ENCODE results near the gene CYP8B1.
"Not testable (repeated sequence)": the region's sequence is repeated elsewhere in the genome, so short reads cannot be mapped to it uniquely, and the experiment has no call there.

Gene CYP8B1

DNA sequence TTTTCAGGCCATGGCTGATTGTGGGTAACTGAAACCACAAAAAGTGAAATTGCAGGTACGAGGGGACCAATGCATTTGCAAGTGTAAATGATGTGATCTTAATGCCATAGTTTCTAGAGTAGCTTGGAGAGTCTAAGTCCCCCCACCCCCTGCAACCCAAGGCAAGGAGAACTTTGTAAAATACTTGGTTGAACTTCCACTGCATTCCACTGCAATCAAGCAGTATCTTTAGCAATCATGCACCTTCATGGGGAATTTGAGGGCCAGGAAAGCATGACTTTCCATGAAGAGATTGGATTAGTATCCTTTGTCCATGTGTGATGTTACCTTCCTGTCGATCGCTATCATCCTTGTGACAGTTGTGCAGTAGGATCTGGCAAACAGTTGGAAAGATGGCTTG is 11.4 kb upstream of the CYP8B1 start:
- no peak for DNase-seq (ENCODE audit: low read depth)
- H3K4me3 ChIP-seq (replicated peaks; ENCODE audit: low read depth, low read length), result no peak overlapping the region
- TF ChIP-seq, protein P1, sequence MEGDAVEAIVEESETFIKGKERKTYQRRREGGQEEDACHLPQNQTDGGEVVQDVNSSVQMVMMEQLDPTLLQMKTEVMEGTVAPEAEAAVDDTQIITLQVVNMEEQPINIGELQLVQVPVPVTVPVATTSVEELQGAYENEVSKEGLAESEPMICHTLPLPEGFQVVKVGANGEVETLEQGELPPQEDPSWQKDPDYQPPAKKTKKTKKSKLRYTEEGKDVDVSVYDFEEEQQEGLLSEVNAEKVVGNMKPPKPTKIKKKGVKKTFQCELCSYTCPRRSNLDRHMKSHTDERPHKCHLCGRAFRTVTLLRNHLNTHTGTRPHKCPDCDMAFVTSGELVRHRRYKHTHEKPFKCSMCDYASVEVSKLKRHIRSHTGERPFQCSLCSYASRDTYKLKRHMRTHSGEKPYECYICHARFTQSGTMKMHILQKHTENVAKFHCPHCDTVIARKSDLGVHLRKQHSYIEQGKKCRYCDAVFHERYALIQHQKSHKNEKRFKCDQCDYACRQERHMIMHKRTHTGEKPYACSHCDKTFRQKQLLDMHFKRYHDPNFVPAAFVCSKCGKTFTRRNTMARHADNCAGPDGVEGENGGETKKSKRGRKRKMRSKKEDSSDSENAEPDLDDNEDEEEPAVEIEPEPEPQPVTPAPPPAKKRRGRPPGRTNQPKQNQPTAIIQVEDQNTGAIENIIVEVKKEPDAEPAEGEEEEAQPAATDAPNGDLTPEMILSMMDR (IDR thresholded peaks at IDR 0.05; ENCODE audit: low read length, missing control alignments), result no peak

DNA sequence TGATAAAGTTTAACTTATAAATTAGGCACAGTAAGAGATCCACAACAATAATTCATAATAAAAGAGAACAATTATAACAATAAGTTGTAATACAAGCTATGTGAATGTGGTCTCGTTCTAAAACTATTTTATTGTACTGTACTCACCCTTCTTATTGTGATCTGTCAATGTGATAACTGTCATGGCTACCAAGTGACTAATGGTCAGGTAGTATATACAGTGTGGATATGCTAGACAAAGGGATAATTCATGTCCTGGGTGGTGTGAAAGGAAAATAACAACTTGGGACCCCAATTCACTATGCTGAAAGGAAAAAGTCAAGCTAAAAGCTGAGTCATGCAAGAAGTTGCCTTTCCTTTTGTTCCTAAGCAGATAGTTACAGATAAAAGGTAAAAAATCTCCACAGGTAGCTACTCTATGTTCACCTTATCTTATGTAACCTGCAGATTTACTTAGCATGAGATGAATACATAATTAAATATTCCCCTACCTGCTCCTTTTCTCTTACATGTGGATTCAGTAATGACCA is 10.7 kb upstream of the CYP8B1 start:
- DNase-seq (ENCODE audit: low read depth), result no peak
- TF ChIP-seq, protein P1 (IDR thresholded peaks at IDR 0.05; ENCODE audit: low read length, missing control alignments), result no peak
- no peak overlapping the region for H3K4me3 ChIP-seq (replicated peaks; ENCODE audit: low read depth, low read length)

DNA sequence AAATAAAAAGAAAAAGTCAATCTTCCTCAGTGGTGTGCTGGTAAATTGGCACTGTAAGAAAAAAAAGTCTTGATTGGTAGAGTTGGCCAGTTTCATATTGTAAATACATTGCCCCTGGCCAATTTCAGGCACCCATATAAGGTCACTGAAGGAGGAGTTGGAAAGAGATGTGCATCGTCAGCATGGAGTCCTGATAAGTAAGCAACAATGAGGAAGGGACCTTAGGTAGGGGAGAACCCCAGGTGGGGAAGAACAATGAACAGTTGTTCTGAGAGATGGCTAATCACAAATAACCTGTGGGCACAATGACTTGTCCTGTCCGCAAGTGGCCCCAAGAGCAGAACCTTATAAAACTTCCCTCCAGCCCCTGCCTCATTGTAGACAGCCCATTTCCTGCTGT is 8.6 kb upstream of the CYP8B1 start:
- TF ChIP-seq, protein P1 (IDR thresholded peaks at IDR 0.05; ENCODE audit: low read length, missing control alignments), result no peak
- DNase-seq (ENCODE audit: low read depth), result no peak
- H3K4me3 ChIP-seq (replicated peaks; ENCODE audit: low read depth, low read length), result no peak overlapping the region

DNA sequence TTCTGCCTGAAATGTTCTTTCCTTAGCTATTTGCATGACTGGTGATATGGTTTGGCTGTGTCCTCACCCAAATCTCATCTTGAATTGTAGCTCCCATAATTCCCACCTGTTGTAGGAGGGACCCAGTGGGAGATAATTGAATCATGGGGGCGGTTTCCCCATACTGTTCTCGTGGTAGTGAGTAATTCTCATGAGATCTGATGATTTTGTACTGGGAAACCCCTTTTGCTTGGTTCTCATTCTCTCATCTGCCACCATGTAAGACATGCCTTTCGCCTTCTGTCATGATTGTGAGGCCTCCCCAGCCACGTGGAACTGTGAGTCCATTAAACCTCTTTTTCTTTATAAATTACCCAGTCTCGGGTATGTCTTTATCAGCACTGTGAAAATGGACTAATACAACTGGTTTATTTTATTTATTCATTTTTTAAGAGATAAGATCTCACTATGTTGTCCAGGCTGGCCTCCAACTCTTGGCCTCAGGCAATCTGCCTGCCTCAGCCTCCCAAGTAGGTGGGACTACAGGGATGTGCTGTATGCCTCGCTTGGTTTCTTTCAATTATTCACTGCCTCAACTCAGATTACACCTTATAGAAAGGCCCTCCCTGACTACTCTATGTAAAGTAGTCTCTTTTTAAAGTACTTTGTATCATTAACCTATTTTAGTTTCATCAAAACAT is 7.7 kb upstream of the CYP8B1 start:
- not testable (repeated sequence) for H3K4me3 ChIP-seq (replicated peaks; ENCODE audit: low read depth, low read length); DNase-seq (ENCODE audit: low read depth)

DNA sequence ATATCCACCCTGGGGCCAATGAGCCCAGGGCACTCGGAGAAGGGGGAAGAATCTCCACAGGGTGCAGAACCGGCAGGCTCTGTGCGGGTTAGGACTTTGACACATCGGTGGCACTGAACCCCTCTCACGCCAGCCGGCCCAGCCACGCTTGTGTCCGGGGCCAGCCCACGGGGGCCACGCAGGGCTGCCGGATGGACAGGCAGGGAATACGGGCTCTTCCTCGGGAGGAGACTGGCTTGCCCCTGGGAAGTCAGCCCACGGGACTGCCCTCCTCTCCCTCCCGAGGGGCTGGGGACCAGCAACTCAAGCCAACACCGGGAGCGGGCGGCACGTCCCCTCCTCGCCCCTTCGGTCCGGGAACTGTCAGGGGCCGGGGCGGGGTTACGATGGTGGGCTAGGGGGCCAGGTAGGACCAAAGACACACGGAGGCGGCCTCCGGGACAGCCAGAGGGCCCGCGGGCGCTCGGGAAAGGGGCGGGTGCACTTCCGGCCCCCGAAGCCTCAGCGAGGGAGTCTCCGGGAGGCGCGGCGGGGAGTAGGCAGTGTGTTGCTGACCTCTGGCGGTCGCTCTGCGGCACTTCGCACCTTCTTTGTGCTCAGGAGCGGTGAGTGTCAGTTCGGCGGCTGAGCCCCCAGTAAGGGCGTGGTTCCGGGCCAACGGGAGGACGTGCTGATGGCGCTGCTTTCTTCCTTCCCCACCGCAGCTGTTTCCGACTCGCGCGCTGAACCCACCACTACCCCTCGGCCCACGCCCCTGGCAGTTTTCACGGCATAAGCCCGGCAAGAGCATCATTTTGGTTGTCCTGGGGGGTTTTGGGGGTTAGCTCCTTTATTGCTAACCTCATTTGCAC is 5.1 kb upstream of the CYP8B1 start:
- TF ChIP-seq, protein P1 (IDR thresholded peaks at IDR 0.05; ENCODE audit: low read length, missing control alignments), result peak; percentile 72
- DNase-seq (ENCODE audit: low read depth), result peak; percentile 77
- H3K4me3 ChIP-seq (replicated peaks; ENCODE audit: low read depth, low read length), result peak overlapping the region; percentile 59

DNA sequence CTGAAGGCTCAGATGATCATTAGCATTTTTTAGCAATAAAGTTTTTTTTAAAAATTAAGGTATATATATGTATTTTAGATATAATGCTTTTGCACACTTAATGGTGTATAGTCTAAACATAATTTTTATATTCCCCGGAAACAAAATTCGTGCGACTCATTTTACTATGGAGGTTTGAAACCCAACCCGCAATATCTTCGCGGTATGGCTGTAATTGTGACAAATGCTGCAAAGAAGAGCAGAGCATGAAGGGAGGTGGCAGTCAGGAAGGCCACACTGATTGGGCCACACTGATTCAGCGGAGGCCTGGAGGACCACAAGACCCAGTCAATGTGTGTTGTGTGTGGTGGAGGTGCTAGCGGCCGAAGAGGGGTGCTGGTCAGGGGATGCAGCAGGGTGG is 4.5 kb upstream of the CYP8B1 start:
- no peak for DNase-seq (ENCODE audit: low read depth)
- TF ChIP-seq, protein P1 (IDR thresholded peaks at IDR 0.05; ENCODE audit: low read length, missing control alignments), result no peak
- H3K4me3 ChIP-seq (replicated peaks; ENCODE audit: low read depth, low read length), result peak overlapping the region; percentile 59

DNA sequence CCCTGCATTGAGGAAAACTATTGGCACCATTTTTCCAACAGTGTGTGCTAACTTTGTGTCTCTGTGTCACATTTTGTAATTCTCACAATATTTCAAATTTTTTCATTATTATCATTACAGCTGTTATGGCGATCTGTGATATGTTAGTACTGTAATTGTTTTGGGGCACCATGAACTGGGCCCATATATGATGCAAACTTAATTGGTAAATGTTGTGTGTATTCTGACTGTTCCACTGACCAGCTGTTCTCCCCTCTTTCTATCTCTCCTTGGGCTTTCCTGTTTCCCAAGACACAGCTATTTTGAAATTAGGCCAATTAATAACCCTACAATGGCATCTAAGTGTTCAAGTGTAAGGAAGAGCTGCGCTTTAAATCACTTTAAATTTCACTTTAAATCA is 2.2 kb upstream of the CYP8B1 start:
- no peak overlapping the region for H3K4me3 ChIP-seq (replicated peaks; ENCODE audit: low read depth, low read length)
- DNase-seq (ENCODE audit: low read depth), result no peak
- TF ChIP-seq, protein P1 (IDR thresholded peaks at IDR 0.05; ENCODE audit: low read length, missing control alignments), result no peak

Data from fibroblast of pulmonary artery (primary cell).